ENCODE data around the gene PBX1. TPM values are rescaled to one million over a fixed set of nuclear protein-coding genes. Genes with fewer than 3 reads are reported as not detected.

The PBX1 gene
- total and polyA plus RNA-seq, 2 of the 4 experiments (the other 2 are of a cell fraction): 13.9 to 17.9 TPM

- H2BK120ac ChIP-seq (ENCODE audit: low read depth, low read length): peak overlapping the region; percentile 45; the same call in 1 of the 2 replicates
- peaks cover 4% of the 10 kb centered on the region; the same call in 1 of the 2 replicates for H4K20me1 ChIP-seq (ENCODE audit: insufficient read depth, low read length)
- peak overlapping the region; percentile 46; the same call in 1 of the 2 replicates for H3K56ac ChIP-seq (ENCODE audit: extremely low read depth, insufficient read depth, low read length)
- TF ChIP-seq MAZ (IDR thresholded peaks at IDR 0.05; ENCODE audit: borderline replicate concordance, low read depth, low read length) (no peak), RFX5 (IDR thresholded peaks at IDR 0.05; ENCODE audit: low read depth, low read length) (no peak), USF2 (IDR thresholded peaks at IDR 0.05; ENCODE audit: low read depth, low read length) (no peak), POLR2A (IDR thresholded peaks at IDR 0.05; ENCODE audit: low read depth, low read length) (no peak), ELK1 (IDR thresholded peaks at IDR 0.05; ENCODE audit: borderline replicate concordance, low read depth, low read length) (no peak), MXI1 (IDR thresholded peaks at IDR 0.05; ENCODE audit: borderline replicate concordance, low read depth, low read length) (no peak), SMC3 (IDR thresholded peaks at IDR 0.05; ENCODE audit: low read depth, low read length) (no peak), BHLHE40 (IDR thresholded peaks at IDR 0.05; ENCODE audit: low read depth, low read length) (no peak), CHD1 (IDR thresholded peaks at IDR 0.05; ENCODE audit: low read depth, low read length) (no peak), RCOR1 (IDR thresholded peaks at IDR 0.05; ENCODE audit: insufficient replicate concordance, low read length) (no peak), MAFK (IDR thresholded peaks at IDR 0.05; ENCODE audit: low read depth, low read length) (no peak), NFE2L2 (IDR thresholded peaks at IDR 0.05; ENCODE audit: low read depth, low read length) (no peak), RAD21 (IDR thresholded peaks at IDR 0.05; ENCODE audit: low read length) (no peak), CTCF (conservative IDR thresholded peaks at IDR 0.05; ENCODE audit: low read depth, low read length) (no peak), CEBPB (IDR thresholded peaks at IDR 0.05; ENCODE audit: low read depth, low read length) (no peak)
- peak overlapping the region; percentile 21 for H3K9ac ChIP-seq (ENCODE audit: low read depth, low read length)
- H4K8ac ChIP-seq (ENCODE audit: low read depth in 2 of 2, low read length in 2 of 2): no peak overlapping the region; a peak in 1 of 4 replicates
- no CpG with 5 or more reads among the region's 3 CpGs for WGBS, 2 experiments (ENCODE audit: extremely low coverage in 2 of 2, insufficient read length in 1 of 2)
- dilution Hi-C loops (cut with HindIII; ENCODE audit: low sequenced_read_pairs, unreplicated experiment) (no loop called here), intact Hi-C loops (cut with micrococcal nuclease) (loop anchor here (1.0 to 5.0 kb wide), 4 partner anchors 12 to 210 kb away; no protein-coding TSS in a partner anchor), in situ Hi-C loops (cut with MboI; ENCODE audit: low sequenced_read_pairs) (no loop called here)
- H2BK5ac ChIP-seq (ENCODE audit: low read depth, low read length, poor library complexity, severe bottlenecking): peak overlapping the region; percentile 71
- DNase-seq: peak; percentile 52
- no peaks in the 10 kb centered on the region for H3K27me3 ChIP-seq (ENCODE audit: control insufficient read depth, insufficient read depth, low read length)
- ATAC-seq (ENCODE audit: low read depth): peak; percentile 61
- H3K36me3 ChIP-seq (ENCODE audit: control insufficient read depth, insufficient read depth, low read length): peaks cover 6% of the 10 kb centered on the region; the same call in 1 of the 2 replicates
- H3K27ac ChIP-seq (ENCODE audit: insufficient read depth, low read length): peak overlapping the region; percentile 92; the same call in 1 of the 2 replicates
- no peak overlapping the region for H3K4me3 ChIP-seq (ENCODE audit: insufficient read depth, low read depth, low read length)
- CTCF ChIA-PET: interaction anchor here (0.6 to 1.1 kb wide), 2 partner anchors 185 to 213 kb away, joined by 3 read pairs; no protein-coding TSS in a partner anchor
- H2AK5ac ChIP-seq (ENCODE audit: low read depth, low read length): peak overlapping the region; percentile 9; the same call in 1 of the 2 replicates
- peak overlapping the region; percentile 31 for H3K4me2 ChIP-seq (ENCODE audit: low read depth, low read length)
- no peaks in the 10 kb centered on the region for H3K9me3 ChIP-seq (ENCODE audit: control insufficient read depth, insufficient read depth, low read length)
- peak overlapping the region; percentile 16 for H2BK20ac ChIP-seq (ENCODE audit: low read depth, low read length)
- H3K4me1 ChIP-seq (ENCODE audit: control insufficient read depth, insufficient read depth, low read length): peaks cover 15% of the 10 kb centered on the region
- no peak overlapping the region for H2BK15ac ChIP-seq (ENCODE audit: low read depth, low read length)
- peak overlapping the region; percentile 47 for H3K4ac ChIP-seq (ENCODE audit: low read depth, low read length)
- no peak overlapping the region for H3K14ac ChIP-seq (replicated peaks; ENCODE audit: low read depth, low read length)
- H3K23ac ChIP-seq (ENCODE audit: low read depth, low read length): peak overlapping the region; percentile 69; the same call in 1 of the 2 replicates
- H2AFZ ChIP-seq (replicated peaks; ENCODE audit: low read length, poor library complexity): no peak overlapping the region
- peaks cover 22 to 48% of the 10 kb centered on the region in 2 experiments for H3K79me1 ChIP-seq (ENCODE audit: low read depth in 1 of 2, low read length in 2 of 2)
- no TSS peak for BruUV-seq (replicated peaks)
- H3K18ac ChIP-seq (ENCODE audit: low read depth, low read length): peak overlapping the region; percentile 1; the same call in 1 of the 2 replicates
- H2AK9ac ChIP-seq (replicated peaks; ENCODE audit: low read depth, low read length, poor library complexity): no peak overlapping the region
- POLR2A ChIA-PET (ENCODE audit: unreplicated experiment): interaction anchor here (0.6 to 0.8 kb wide), 2 partner anchors 18 to 258 kb away, joined by 3 to 13 read pairs; partner anchors contain the start of gene PBX1
- peak overlapping the region; percentile 26; the same call in 1 of the 2 replicates for H4K91ac ChIP-seq (ENCODE audit: insufficient read depth, low read depth, low read length)
- peaks cover 11% of the 10 kb centered on the region for H3K9me1 ChIP-seq (ENCODE audit: insufficient read depth, low read length)
- H4K5ac ChIP-seq (ENCODE audit: low read depth, low read length): no peak overlapping the region
Measured at GRCh38 chr1:164577291-164577690, 18.3 kb downstream of the PBX1 start.
